MM.1S (cell line): ENCODE results near the gene HSD17B3.

ENCODE experiments used
- DNase-seq: peaks from one replicate; pipeline ENCODE4 v3.0.0-alpha.2; 2015
- H2AFZ ChIP-seq: fragments of 300-600 bp; sonication (generic); 2 replicates; pipeline ENCODE4 v1.6.0; 2016; ENCODE audit warnings: antibody characterized with exemption, low read length
- H3F3A ChIP-seq: fragments of 300-600 bp; sonication (generic); 2 replicates; pipeline ENCODE4 v1.6.1; 2016; ENCODE audit warnings: mild to moderate bottlenecking, antibody characterized with exemption, low read length, moderate library complexity, mixed read lengths; ENCODE audit not compliant: insufficient read depth
- H3K27ac ChIP-seq: fragments of 300-600 bp; sonication (generic); 2 replicates; pipeline ENCODE4 v1.5.1; 2016; ENCODE audit warnings: mild to moderate bottlenecking, low read length
- H3K27me3 ChIP-seq: fragments of 300-600 bp; sonication (generic); replicated peaks from 2 replicates; pipeline ENCODE4 v1.6.0; 2016; ENCODE audit warnings: low read length; ENCODE audit not compliant: insufficient read depth
- H3K36me3 ChIP-seq: fragments of 300-600 bp; sonication (generic); replicated peaks from 2 replicates; pipeline ENCODE4 v1.6.1; 2016; ENCODE audit warnings: mild to moderate bottlenecking, low read length, mixed read lengths; ENCODE audit not compliant: insufficient read depth
- H3K4me1 ChIP-seq: fragments of 300-600 bp; sonication (generic); 2 replicates; pipeline ENCODE4 v1.6.1; 2016; ENCODE audit warnings: low read length, mixed read lengths
- H3K4me2 ChIP-seq: fragments of 300-600 bp; sonication (generic); 2 replicates; pipeline ENCODE4 v1.6.0; 2016; ENCODE audit warnings: low read depth, low read length
- H3K4me3 ChIP-seq: fragments of 300-600 bp; sonication (generic); 2 replicates; pipeline ENCODE4 v1.5.1; 2016; ENCODE audit warnings: low read length, mixed read lengths
- H3K79me2 ChIP-seq: fragments of 300-600 bp; sonication (generic); 2 replicates; pipeline ENCODE4 v1.6.1; 2016; ENCODE audit warnings: mixed run types, low read length, mixed read lengths
- H3K9ac ChIP-seq: fragments of 300-600 bp; sonication (generic); 2 replicates; pipeline ENCODE4 v1.6.1; 2016; ENCODE audit warnings: low read length, mixed read lengths
- H3K9me2 ChIP-seq: fragments of 300-600 bp; sonication (generic); replicated peaks from 2 replicates; pipeline ENCODE4 v1.6.1; 2016; ENCODE audit warnings: mild to moderate bottlenecking, low read length, mixed read lengths; ENCODE audit not compliant: insufficient read depth
- H3K9me3 ChIP-seq: fragments of 300-600 bp; sonication (generic); replicated peaks from 2 replicates; pipeline ENCODE4 v1.6.1; 2016; ENCODE audit warnings: mild to moderate bottlenecking, low read length, mixed read lengths; ENCODE audit not compliant: insufficient read depth
- H4K20me1 ChIP-seq: fragments of 300-600 bp; sonication (generic); 2 replicates; pipeline ENCODE4 v1.6.1; 2016; ENCODE audit warnings: mild to moderate bottlenecking, low read length, moderate library complexity, mixed read lengths; ENCODE audit not compliant: insufficient read depth
- EZH2 ChIP-seq: fragments of 300-600 bp; sonication (generic); optimal IDR thresholded peaks from 2 replicates; pipeline ENCODE3; 2017; ENCODE audit warnings: low read depth, mild to moderate bottlenecking, antibody characterized with exemption, low read length, mixed read lengths
- EZH2phosphoT487 ChIP-seq: fragments of 300-600 bp; sonication (generic); IDR thresholded peaks from 2 replicates; pipeline ENCODE4 v1.6.1; 2018; ENCODE audit warnings: antibody characterized with exemption, low read length
- TF ChIP-seq, protein P1 (sequence below): fragments of 300-600 bp; sonication (generic); IDR thresholded peaks from 2 replicates; pipeline ENCODE4 v1.5.1; 2016; ENCODE audit warnings: antibody characterized with exemption, low read length, mixed read lengths

The HSD17B3 gene

DNA sequence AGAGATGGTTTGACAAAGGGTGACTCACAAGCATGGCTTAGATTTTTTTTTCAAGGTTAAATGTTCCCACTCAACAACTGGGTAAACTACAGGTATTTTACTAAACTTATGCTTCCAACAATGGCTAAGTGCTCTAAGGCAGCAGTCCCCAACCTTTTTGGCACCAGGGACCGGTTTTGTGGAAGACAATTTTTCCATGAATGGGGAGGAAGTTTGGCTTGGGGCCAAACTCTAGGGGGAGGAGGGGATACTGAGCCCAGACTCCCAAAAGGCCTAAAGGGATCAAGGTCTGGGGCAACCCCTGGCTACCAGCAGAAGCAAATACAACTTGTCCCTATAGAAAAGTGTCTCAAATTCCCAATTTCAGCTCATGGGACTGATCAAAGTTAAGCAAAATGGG is 32.0 kb upstream of the HSD17B3 start:
- no peaks in the 10 kb centered on the region for H3K27me3 ChIP-seq
- H3K4me3 ChIP-seq: no peak overlapping the region
- H3F3A ChIP-seq: no peaks in the 10 kb centered on the region
- no peak overlapping the region for H3K4me2 ChIP-seq
- H2AFZ ChIP-seq: no peak overlapping the region
- H3K79me2 ChIP-seq: no peaks in the 10 kb centered on the region
- no peak overlapping the region for H3K9ac ChIP-seq
- no peaks in the 10 kb centered on the region for H3K9me3 ChIP-seq
- no peaks in the 10 kb centered on the region for H3K4me1 ChIP-seq
- H3K36me3 ChIP-seq: no peaks in the 10 kb centered on the region
- no peak overlapping the region for H3K27ac ChIP-seq
- TF ChIP-seq EZH2: no peak
- TF ChIP-seq EZH2phosphoT487: no peak
- TF ChIP-seq, protein P1, sequence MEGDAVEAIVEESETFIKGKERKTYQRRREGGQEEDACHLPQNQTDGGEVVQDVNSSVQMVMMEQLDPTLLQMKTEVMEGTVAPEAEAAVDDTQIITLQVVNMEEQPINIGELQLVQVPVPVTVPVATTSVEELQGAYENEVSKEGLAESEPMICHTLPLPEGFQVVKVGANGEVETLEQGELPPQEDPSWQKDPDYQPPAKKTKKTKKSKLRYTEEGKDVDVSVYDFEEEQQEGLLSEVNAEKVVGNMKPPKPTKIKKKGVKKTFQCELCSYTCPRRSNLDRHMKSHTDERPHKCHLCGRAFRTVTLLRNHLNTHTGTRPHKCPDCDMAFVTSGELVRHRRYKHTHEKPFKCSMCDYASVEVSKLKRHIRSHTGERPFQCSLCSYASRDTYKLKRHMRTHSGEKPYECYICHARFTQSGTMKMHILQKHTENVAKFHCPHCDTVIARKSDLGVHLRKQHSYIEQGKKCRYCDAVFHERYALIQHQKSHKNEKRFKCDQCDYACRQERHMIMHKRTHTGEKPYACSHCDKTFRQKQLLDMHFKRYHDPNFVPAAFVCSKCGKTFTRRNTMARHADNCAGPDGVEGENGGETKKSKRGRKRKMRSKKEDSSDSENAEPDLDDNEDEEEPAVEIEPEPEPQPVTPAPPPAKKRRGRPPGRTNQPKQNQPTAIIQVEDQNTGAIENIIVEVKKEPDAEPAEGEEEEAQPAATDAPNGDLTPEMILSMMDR: no peak
- no peaks in the 10 kb centered on the region for H3K9me2 ChIP-seq
- DNase-seq: no peak
- H4K20me1 ChIP-seq: no peaks in the 10 kb centered on the region

DNA sequence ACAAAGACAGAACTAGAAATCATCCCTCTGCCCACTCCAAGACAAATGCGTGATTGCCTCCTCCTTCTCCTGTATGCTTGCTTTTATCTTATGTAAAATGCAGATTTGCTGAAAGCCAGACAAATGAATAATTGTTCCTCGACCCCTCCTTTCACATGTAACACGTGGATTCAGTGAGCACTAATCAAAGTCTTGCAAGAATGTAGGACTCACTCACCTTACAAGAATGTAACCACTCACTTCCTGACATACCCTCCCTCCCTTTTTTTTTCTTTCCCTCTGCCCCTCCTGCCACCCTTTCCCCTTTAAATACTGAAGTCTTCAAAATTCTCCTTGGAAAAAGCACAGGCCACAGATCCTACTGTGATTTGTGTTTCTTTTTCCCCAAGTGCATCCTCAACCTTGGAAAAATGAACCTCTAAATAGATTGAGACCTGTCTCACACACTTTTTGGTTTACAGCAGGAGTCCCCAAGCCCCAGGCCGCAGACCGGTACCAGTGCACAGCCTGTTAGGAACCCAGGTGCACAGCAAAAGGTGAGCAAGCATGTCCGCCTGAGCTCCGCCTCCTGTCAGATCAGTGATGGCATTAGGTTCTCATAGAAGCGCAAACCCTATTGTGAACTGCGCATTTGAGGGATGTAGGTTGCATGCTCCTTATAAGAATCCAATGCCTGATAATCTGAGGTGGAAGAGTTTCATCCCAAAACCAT is 29.4 kb upstream of the HSD17B3 start:
- H2AFZ ChIP-seq: no peak overlapping the region
- no peak overlapping the region for H3K27ac ChIP-seq
- H3K27me3 ChIP-seq: no peaks in the 10 kb centered on the region
- no peaks in the 10 kb centered on the region for H4K20me1 ChIP-seq
- no peaks in the 10 kb centered on the region for H3K4me1 ChIP-seq
- no peak overlapping the region for H3K9ac ChIP-seq
- no peaks in the 10 kb centered on the region for H3K9me3 ChIP-seq
- TF ChIP-seq EZH2phosphoT487 (no peak), EZH2 (no peak)
- TF ChIP-seq, protein P1: no peak
- no peaks in the 10 kb centered on the region for H3F3A ChIP-seq
- H3K79me2 ChIP-seq: no peaks in the 10 kb centered on the region
- no peak for DNase-seq
- H3K4me2 ChIP-seq: no peak overlapping the region
- H3K4me3 ChIP-seq: no peak overlapping the region
- H3K9me2 ChIP-seq: no peaks in the 10 kb centered on the region
- H3K36me3 ChIP-seq: no peaks in the 10 kb centered on the region

DNA sequence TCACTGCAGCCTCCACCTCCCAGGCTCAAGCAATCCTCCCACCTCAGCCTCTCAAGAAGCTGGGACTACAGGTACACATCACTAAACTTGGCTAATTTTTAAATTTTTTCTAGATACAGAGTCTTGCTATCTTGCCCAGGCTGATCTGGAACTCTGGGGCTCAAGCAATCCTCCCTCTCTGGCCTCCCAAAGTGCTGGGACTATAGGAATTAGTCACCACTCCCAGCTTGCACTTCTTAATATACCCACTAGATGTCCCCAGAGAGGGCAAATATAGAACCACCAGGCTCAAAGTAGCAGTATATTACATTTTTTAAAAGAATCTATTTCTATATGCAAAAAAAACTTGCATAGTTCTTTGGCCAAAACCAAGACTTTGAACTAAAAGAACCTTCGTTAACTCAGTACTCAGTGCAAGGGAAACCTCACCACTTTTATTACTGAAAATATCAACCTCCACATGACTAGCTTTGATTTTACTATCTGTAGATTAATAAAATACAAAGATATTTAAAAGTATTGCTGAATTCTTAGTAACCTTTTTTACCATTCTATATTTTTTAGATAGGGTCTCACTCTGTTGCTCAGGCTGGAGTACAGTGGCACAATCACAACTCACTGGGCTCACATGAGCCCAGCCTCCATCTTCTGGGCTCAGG is 25.8 kb upstream of the HSD17B3 start:
- H2AFZ ChIP-seq: no peak overlapping the region
- H3K27ac ChIP-seq: no peak overlapping the region
- no peaks in the 10 kb centered on the region for H3K9me2 ChIP-seq
- H3K27me3 ChIP-seq: no peaks in the 10 kb centered on the region
- no peaks in the 10 kb centered on the region for H3F3A ChIP-seq
- H3K4me2 ChIP-seq: no peak overlapping the region
- TF ChIP-seq, protein P1: peak; percentile 67
- no peak for TF ChIP-seq EZH2phosphoT487
- H3K9me3 ChIP-seq: no peaks in the 10 kb centered on the region
- no peaks in the 10 kb centered on the region for H3K4me1 ChIP-seq
- no peak overlapping the region for H3K4me3 ChIP-seq
- no peaks in the 10 kb centered on the region for H3K36me3 ChIP-seq
- H3K9ac ChIP-seq: no peak overlapping the region
- no peaks in the 10 kb centered on the region for H3K79me2 ChIP-seq
- H4K20me1 ChIP-seq: no peaks in the 10 kb centered on the region
- peak; percentile 42 for DNase-seq
